ENCODE measurements around the gene STRIP1. TPM values are rescaled to one million over a fixed set of nuclear protein-coding genes. Genes with fewer than 3 reads are reported as not detected.

STRIP1 gene
- total and polyA plus RNA-seq, 10 of the 15 experiments (the other 5 are each of a cell fraction or from before 2014, with no cell fraction given): 6.3 to 26.6 (median 18.0) TPM

DNA sequence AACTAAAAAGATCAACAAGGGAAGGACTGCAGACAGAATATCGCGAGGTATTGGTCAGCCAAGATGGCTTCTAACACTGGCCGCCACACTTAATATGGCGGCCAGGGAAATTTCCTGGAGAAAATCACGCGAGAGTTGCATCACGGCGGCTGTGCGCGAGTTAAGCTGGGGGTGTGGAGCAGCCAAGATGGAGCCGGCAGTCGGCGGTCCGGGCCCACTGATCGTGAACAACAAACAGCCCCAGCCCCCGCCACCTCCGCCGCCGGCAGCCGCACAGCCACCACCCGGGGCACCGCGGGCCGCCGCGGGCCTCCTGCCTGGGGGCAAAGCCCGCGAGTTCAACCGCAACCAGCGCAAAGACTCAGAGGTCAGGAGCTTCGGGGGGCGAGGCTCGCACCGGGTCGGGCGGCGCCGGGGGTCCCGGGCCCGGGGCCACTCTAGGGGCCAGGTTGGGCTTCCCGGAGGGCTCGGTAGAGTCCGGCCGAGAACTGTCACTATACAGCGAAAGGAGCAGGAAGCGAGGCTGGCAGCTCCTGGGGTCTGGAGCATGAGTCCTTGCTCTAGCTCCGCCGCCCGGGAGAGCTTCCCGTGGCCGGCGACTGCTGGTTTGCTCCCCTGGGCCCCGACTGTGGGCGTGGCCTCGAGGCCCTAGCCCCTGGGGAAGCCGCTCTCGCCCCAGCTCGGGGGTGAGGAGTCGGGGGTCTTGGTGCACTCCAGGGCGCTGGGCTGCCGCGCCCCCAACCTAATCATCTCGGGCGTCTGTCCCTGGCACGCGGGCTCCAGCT, at the start of gene STRIP1 (continued):
- TF ChIP-seq ZNF274 (IDR thresholded peaks at IDR 0.05; ENCODE audit: insufficient read depth, insufficient read length) (no peak), JUNB (IDR thresholded peaks at IDR 0.05) (no peak), MYB (IDR thresholded peaks at IDR 0.05; ENCODE audit: borderline replicate concordance, low read depth, low read length) (no peak), SKIL (IDR thresholded peaks at IDR 0.05; ENCODE audit: low read depth, poor library complexity, severe bottlenecking) (no peak), PAX5 (IDR thresholded peaks at IDR 0.05; ENCODE audit: borderline replicate concordance, low read depth, low read length) (no peak), NFYA (IDR thresholded peaks at IDR 0.05; ENCODE audit: borderline replicate concordance, low read depth, low read length) (no peak), ATF3 (IDR thresholded peaks at IDR 0.05; ENCODE audit: borderline replicate concordance, extremely low read depth, low read depth, low read length) (no peak), ESRRA (IDR thresholded peaks at IDR 0.05; ENCODE audit: low read length) (0 out of 2 replicates have a peak, but pooled peaks have one; percentile 22), NFXL1 (IDR thresholded peaks at IDR 0.05; ENCODE audit: borderline replicate concordance) (no peak), ATF7 (IDR thresholded peaks at IDR 0.05; ENCODE audit: low read depth) (peak; percentile 56; the same call in 1 of the 2 replicates), REST (IDR thresholded peaks at IDR 0.05; ENCODE audit: low read depth, low read length) (no peak), NFIC (IDR thresholded peaks at IDR 0.05; ENCODE audit: low read depth, low read length) (no peak), RUNX3 (IDR thresholded peaks at IDR 0.05; ENCODE audit: low read length) (peak; percentile 56), FOXK2 (IDR thresholded peaks at IDR 0.05) (peak; percentile 96), FOXM1 (IDR thresholded peaks at IDR 0.05; ENCODE audit: low read depth, low read length) (no peak), TCF7 (IDR thresholded peaks at IDR 0.05; ENCODE audit: borderline replicate concordance) (no peak), YY1 (IDR thresholded peaks at IDR 0.05; ENCODE audit: low read depth, low read length) (peak; percentile 100), SP1 (IDR thresholded peaks at IDR 0.05; ENCODE audit: low read depth, low read length) (peak; percentile 46), SMARCA5 (IDR thresholded peaks at IDR 0.05) (no peak), MTA3 (IDR thresholded peaks at IDR 0.05; ENCODE audit: borderline replicate concordance, low read length) (no peak), EGR1 (IDR thresholded peaks at IDR 0.05; ENCODE audit: borderline replicate concordance in 1 of 2, low read depth in 2 of 2, low read length in 2 of 2) (0 out of 3 replicates have a peak, but pooled peaks of 1 of the 2 experiments have one; percentile 28)
- TF ChIP-seq, protein P1, sequence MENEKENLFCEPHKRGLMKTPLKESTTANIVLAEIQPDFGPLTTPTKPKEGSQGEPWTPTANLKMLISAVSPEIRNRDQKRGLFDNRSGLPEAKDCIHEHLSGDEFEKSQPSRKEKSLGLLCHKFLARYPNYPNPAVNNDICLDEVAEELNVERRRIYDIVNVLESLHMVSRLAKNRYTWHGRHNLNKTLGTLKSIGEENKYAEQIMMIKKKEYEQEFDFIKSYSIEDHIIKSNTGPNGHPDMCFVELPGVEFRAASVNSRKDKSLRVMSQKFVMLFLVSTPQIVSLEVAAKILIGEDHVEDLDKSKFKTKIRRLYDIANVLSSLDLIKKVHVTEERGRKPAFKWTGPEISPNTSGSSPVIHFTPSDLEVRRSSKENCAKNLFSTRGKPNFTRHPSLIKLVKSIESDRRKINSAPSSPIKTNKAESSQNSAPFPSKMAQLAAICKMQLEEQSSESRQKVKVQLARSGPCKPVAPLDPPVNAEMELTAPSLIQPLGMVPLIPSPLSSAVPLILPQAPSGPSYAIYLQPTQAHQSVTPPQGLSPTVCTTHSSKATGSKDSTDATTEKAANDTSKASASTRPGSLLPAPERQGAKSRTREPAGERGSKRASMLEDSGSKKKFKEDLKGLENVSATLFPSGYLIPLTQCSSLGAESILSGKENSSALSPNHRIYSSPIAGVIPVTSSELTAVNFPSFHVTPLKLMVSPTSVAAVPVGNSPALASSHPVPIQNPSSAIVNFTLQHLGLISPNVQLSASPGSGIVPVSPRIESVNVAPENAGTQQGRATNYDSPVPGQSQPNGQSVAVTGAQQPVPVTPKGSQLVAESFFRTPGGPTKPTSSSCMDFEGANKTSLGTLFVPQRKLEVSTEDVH (IDR thresholded peaks at IDR 0.05; ENCODE audit: low read depth, partially characterized antibody): no peak
